Measurements from ENCODE around the gene VPS18.

Gene VPS18

DNA sequence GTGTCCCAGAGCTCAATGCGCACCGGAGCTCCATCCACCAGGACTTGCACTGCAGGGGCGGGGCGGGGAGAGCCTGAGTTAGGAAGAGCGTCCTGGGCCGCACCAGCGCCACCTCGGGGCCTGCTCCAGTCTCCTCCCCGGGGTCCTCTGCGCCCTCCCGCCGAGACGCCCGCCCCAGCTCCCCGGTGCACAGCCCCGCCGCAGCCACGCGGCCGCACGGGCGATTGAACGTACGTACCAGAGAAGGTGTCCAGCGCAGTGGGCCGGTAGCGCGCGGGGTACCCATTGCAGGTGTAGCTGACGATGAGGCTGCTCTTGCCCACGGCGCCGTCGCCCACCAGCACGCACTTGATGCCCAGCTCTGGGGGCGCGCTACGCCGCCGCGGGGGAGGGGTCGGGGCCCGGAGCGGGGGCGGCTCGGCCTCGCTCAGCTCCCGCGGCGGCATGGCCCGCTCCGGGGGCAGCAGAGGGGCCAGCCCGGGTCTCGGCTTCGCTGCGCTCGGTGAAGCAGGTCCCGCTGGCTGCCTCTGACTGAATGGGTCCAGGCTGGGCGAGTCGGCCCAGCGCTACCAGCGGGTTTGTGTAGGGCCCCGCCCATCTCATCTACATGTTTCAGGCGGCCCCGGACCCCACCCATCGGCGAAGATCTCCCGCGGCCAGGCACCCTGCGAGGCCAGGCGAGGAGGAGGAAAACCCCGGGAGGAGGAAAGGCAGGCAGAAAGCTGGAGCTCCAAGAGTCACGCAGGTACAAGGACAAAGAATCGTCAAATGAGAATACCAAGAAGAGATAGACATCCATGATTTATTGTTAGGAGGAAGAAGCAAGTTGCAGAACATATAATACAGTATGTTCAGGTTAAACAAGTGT, 20.3 kb upstream of the VPS18 start, which contains the start of gene RHOV:
TSS of gene RHOV (minus strand) at position 541 of the 868 bp plus-strand sequence. CDS start at position 446, 95 bp downstream.
- peak within 1 kb of the TSS; percentile 98 for H3K23ac ChIP-seq (ENCODE audit: low read depth, low read length, poor library complexity)
- H3K9ac ChIP-seq (ENCODE audit: low read depth, low read length, poor library complexity): peak within 1 kb of the TSS; percentile 89
- no peaks in the 10 kb centered on the region for H3K79me1 ChIP-seq (ENCODE audit: low read depth, low read length)
- no peak within 1 kb of the TSS for H4K91ac ChIP-seq (ENCODE audit: low read depth, low read length, poor library complexity)
- WGBS, 2 donors (ENCODE audit: extremely low coverage in 2 of 2, insufficient read length in 2 of 2, insufficient replicate concordance in 1 of 2): no CpG with 5 or more reads among the region's 74 CpGs
- DNase-seq (ENCODE audit: low spot score): peak; percentile 48
- no peak within 1 kb of the TSS for H3K27ac ChIP-seq (replicated peaks; ENCODE audit: low read length)
- no peak within 1 kb of the TSS for H4K8ac ChIP-seq (ENCODE audit: low read depth, low read length)
- H3K4ac ChIP-seq (ENCODE audit: low read length): no peak within 1 kb of the TSS
- peak within 1 kb of the TSS; percentile 17 for H2AK5ac ChIP-seq (ENCODE audit: low read depth, low read length)
- no peak within 1 kb of the TSS for H3K14ac ChIP-seq (ENCODE audit: low read length)
- no peak within 1 kb of the TSS for H2BK120ac ChIP-seq (ENCODE audit: low read depth, low read length)
- H3K4me2 ChIP-seq (ENCODE audit: insufficient read depth, low read length, poor library complexity, severe bottlenecking): peak within 1 kb of the TSS; percentile 87
- H3K4me1 ChIP-seq (ENCODE audit: control insufficient read depth in 2 of 2, insufficient read depth in 1 of 2, low read depth in 1 of 2, low read length in 2 of 2): no peaks in the 10 kb centered on the region
- peak within 1 kb of the TSS; percentile 93 for H3K18ac ChIP-seq (ENCODE audit: low read length)
- no peaks in the 10 kb centered on the region for H3K9me3 ChIP-seq (replicated peaks in 1 of 2; ENCODE audit: control insufficient read depth in 2 of 2, insufficient read depth in 1 of 2, low read depth in 1 of 2, low read length in 2 of 2)
- H2BK5ac ChIP-seq (ENCODE audit: low read length): no peak within 1 kb of the TSS
- no peaks in the 10 kb centered on the region for H3K36me3 ChIP-seq (replicated peaks in 1 of 2; ENCODE audit: control insufficient read depth in 2 of 2, insufficient read depth in 2 of 2, low read length in 2 of 2)
- peak within 1 kb of the TSS; percentile 97 for H2AFZ ChIP-seq (ENCODE audit: low read length)
- peak within 1 kb of the TSS; percentile 46 to 88 for H3K4me3 ChIP-seq (ENCODE audit: low read length in 2 of 2)
- peak within 1 kb of the TSS; percentile 86 for H2BK15ac ChIP-seq (ENCODE audit: low read length)
- no peak within 1 kb of the TSS for H2BK12ac ChIP-seq (ENCODE audit: low read length)
- H3K27me3 ChIP-seq (ENCODE audit: control insufficient read depth in 3 of 3, insufficient read depth in 3 of 3, low read depth in 1 of 3, low read length in 3 of 3): peaks cover 0 to 45% (median 18%) of the 10 kb centered on the region in 3 experiments

DNA sequence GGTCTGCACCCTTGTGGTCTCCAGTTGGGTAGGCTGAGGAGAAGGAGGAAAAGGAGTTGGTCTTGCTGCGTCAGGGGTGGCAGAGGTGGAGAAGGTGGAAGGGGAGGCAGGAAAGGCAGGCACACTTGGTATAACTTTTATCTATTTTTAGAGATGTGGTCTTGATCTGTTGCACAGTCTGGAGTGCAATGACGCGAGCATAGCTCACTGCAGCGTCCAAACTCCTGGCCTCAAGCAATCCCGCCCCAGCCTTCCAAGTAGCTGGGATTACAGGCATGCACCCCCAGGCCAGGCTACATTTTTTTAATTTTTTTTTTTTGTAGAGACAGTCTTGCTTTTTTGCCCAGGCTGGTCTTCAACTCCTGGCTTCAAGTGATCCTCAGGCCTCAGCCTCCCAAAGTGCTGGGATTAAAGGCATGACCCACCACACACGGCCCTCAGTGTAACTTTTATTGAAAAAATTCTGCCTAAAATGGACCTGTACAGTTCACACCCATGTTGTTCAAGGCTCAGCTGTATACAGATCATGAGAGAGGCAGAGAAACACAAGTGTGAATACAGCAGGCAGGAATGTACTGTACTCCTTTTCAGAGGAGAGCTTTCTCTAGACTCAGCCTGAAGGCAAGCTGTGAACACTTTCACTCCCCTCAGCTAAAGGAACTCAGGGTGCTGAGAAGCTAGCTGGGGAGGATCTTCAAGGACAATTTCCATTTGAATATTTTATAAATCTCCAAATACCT, 18.1 kb upstream of the VPS18 start:
- no peaks in the 10 kb centered on the region for H3K36me3 ChIP-seq (replicated peaks in 1 of 2; ENCODE audit: control insufficient read depth in 2 of 2, insufficient read depth in 2 of 2, low read length in 2 of 2)
- WGBS, 2 donors (ENCODE audit: extremely low coverage in 2 of 2, insufficient read length in 2 of 2, insufficient replicate concordance in 1 of 2): no CpG with 5 or more reads among the region's 6 CpGs
- no peak overlapping the region for H2BK120ac ChIP-seq (ENCODE audit: low read depth, low read length)
- H3K27me3 ChIP-seq (ENCODE audit: control insufficient read depth in 3 of 3, insufficient read depth in 3 of 3, low read depth in 1 of 3, low read length in 3 of 3): peaks cover 0 to 32% (median 18%) of the 10 kb centered on the region in 3 experiments
- H2BK12ac ChIP-seq (ENCODE audit: low read length): no peak overlapping the region
- H3K18ac ChIP-seq (ENCODE audit: low read length): no peak overlapping the region
- DNase-seq (ENCODE audit: low spot score): no peak
- no peak overlapping the region for H3K27ac ChIP-seq (replicated peaks; ENCODE audit: low read length)
- no peak overlapping the region for H4K91ac ChIP-seq (ENCODE audit: low read depth, low read length, poor library complexity)
- H3K4me2 ChIP-seq (ENCODE audit: insufficient read depth, low read length, poor library complexity, severe bottlenecking): no peak overlapping the region
- no peak overlapping the region for H2AK5ac ChIP-seq (ENCODE audit: low read depth, low read length)
- no peak overlapping the region for H2BK5ac ChIP-seq (ENCODE audit: low read length)
- no peaks in the 10 kb centered on the region for H3K79me1 ChIP-seq (ENCODE audit: low read depth, low read length)
- H3K9ac ChIP-seq (ENCODE audit: low read depth, low read length, poor library complexity): no peak overlapping the region
- H2BK15ac ChIP-seq (ENCODE audit: low read length): no peak overlapping the region
- no peak overlapping the region for H2AFZ ChIP-seq (ENCODE audit: low read length)
- H3K4me3 ChIP-seq (ENCODE audit: low read length in 2 of 2): no peak overlapping the region
- no peaks in the 10 kb centered on the region for H3K4me1 ChIP-seq (ENCODE audit: control insufficient read depth in 2 of 2, insufficient read depth in 1 of 2, low read depth in 1 of 2, low read length in 2 of 2)
- no peak overlapping the region for H3K23ac ChIP-seq (ENCODE audit: low read depth, low read length, poor library complexity)
- no peak overlapping the region for H3K4ac ChIP-seq (ENCODE audit: low read length)
- no peak overlapping the region for H4K8ac ChIP-seq (ENCODE audit: low read depth, low read length)
- H3K14ac ChIP-seq (ENCODE audit: low read length): no peak overlapping the region
- H3K9me3 ChIP-seq (replicated peaks in 1 of 2; ENCODE audit: control insufficient read depth in 2 of 2, insufficient read depth in 1 of 2, low read depth in 1 of 2, low read length in 2 of 2): no peaks in the 10 kb centered on the region

DNA sequence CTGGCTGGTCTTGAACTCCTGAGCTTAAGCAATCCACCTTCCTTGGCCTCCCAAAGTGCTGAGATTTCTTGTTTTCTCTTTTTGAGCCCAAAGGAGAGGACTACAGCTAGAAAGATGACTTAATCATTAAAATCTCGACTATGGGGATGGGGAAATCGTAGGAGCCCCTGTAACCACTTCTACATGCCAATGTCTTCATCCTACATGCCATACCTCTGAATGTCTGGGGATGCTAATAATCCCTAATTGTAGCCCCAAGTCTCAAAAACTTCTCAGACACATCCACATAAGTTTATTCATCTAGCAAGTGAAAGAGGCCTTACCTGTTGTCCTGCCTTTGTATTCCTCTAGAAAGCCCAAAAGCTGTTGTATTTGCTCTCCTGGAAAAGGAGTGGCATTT, 16.6 kb upstream of the VPS18 start:
- H2BK12ac ChIP-seq (ENCODE audit: low read length): no peak overlapping the region
- H3K79me1 ChIP-seq (ENCODE audit: low read depth, low read length): no peaks in the 10 kb centered on the region
- no peak overlapping the region for H3K27ac ChIP-seq (replicated peaks; ENCODE audit: low read length)
- H2AFZ ChIP-seq (ENCODE audit: low read length): no peak overlapping the region
- no peak overlapping the region for H2BK5ac ChIP-seq (ENCODE audit: low read length)
- no peak overlapping the region for H3K4me2 ChIP-seq (ENCODE audit: insufficient read depth, low read length, poor library complexity, severe bottlenecking)
- no peak overlapping the region for H3K18ac ChIP-seq (ENCODE audit: low read length)
- DNase-seq (ENCODE audit: low spot score): no peak
- no peak overlapping the region for H2AK5ac ChIP-seq (ENCODE audit: low read depth, low read length)
- no peak overlapping the region for H2BK15ac ChIP-seq (ENCODE audit: low read length)
- H3K36me3 ChIP-seq (replicated peaks in 1 of 2; ENCODE audit: control insufficient read depth in 2 of 2, insufficient read depth in 2 of 2, low read length in 2 of 2): no peaks in the 10 kb centered on the region
- H4K8ac ChIP-seq (ENCODE audit: low read depth, low read length): no peak overlapping the region
- no peak overlapping the region for H2BK120ac ChIP-seq (ENCODE audit: low read depth, low read length)
- no peaks in the 10 kb centered on the region for H3K4me1 ChIP-seq (ENCODE audit: control insufficient read depth in 2 of 2, insufficient read depth in 1 of 2, low read depth in 1 of 2, low read length in 2 of 2)
- H3K23ac ChIP-seq (ENCODE audit: low read depth, low read length, poor library complexity): no peak overlapping the region
- no peak overlapping the region for H3K4ac ChIP-seq (ENCODE audit: low read length)
- H3K9me3 ChIP-seq (replicated peaks in 1 of 2; ENCODE audit: control insufficient read depth in 2 of 2, insufficient read depth in 1 of 2, low read depth in 1 of 2, low read length in 2 of 2): no peaks in the 10 kb centered on the region
- H3K14ac ChIP-seq (ENCODE audit: low read length): no peak overlapping the region
- H3K9ac ChIP-seq (ENCODE audit: low read depth, low read length, poor library complexity): no peak overlapping the region
- no peak overlapping the region for H4K91ac ChIP-seq (ENCODE audit: low read depth, low read length, poor library complexity)
- peaks cover 0 to 17% (median 13%) of the 10 kb centered on the region in 3 experiments for H3K27me3 ChIP-seq (ENCODE audit: control insufficient read depth in 3 of 3, insufficient read depth in 3 of 3, low read depth in 1 of 3, low read length in 3 of 3)
- no CpG with 5 or more reads among the region's 2 CpGs for WGBS, 2 donors (ENCODE audit: extremely low coverage in 2 of 2, insufficient read length in 2 of 2, insufficient replicate concordance in 1 of 2)
- no peak overlapping the region for H3K4me3 ChIP-seq (ENCODE audit: low read length in 2 of 2)

DNA sequence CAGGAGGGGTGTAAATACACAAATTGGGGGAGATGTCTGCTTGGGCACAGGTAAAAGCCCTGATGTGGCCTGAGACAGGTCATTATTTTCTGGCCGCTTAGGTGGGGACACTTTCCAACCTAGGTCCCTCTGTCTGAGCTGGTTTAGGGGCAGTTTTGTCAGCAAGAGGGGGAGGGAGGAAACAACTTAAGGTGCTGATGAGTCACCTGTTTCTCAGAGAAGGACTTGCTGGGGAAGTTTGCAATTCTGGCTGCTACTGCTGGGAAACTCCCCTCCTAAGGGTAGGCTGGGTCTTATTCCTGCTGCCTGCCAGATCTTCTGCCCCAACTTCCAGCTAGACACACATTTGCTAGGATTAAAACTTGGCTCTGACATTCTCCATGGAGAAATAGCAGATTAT, 15.5 kb upstream of the VPS18 start:
- Histone ChIP-seq H3K27ac (replicated peaks; ENCODE audit: low read length) (no peak overlapping the region), H3K14ac (ENCODE audit: low read length) (no peak overlapping the region), H3K4me2 (ENCODE audit: insufficient read depth, low read length, poor library complexity, severe bottlenecking) (no peak overlapping the region), H3K27me3 (ENCODE audit: control insufficient read depth in 3 of 3, insufficient read depth in 3 of 3, low read depth in 1 of 3, low read length in 3 of 3) (peaks cover 0 to 8% (median 4%) of the 10 kb centered on the region in 3 experiments), H3K36me3 (replicated peaks in 1 of 2; ENCODE audit: control insufficient read depth in 2 of 2, insufficient read depth in 2 of 2, low read length in 2 of 2) (no peaks in the 10 kb centered on the region), H2AK5ac (ENCODE audit: low read depth, low read length) (no peak overlapping the region), H3K18ac (ENCODE audit: low read length) (no peak overlapping the region), H3K9me3 (replicated peaks in 1 of 2; ENCODE audit: control insufficient read depth in 2 of 2, insufficient read depth in 1 of 2, low read depth in 1 of 2, low read length in 2 of 2) (no peaks in the 10 kb centered on the region), H4K91ac (ENCODE audit: low read depth, low read length, poor library complexity) (no peak overlapping the region), H3K79me1 (ENCODE audit: low read depth, low read length) (no peaks in the 10 kb centered on the region), H4K8ac (ENCODE audit: low read depth, low read length) (no peak overlapping the region), H2BK12ac (ENCODE audit: low read length) (no peak overlapping the region), H3K4me3 (ENCODE audit: low read length in 2 of 2) (no peak overlapping the region), H3K4me1 (ENCODE audit: control insufficient read depth in 2 of 2, insufficient read depth in 1 of 2, low read depth in 1 of 2, low read length in 2 of 2) (no peaks in the 10 kb centered on the region), H3K4ac (ENCODE audit: low read length) (no peak overlapping the region), H3K23ac (ENCODE audit: low read depth, low read length, poor library complexity) (no peak overlapping the region), H2BK120ac (ENCODE audit: low read depth, low read length) (no peak overlapping the region), H2BK15ac (ENCODE audit: low read length) (no peak overlapping the region), H2BK5ac (ENCODE audit: low read length) (no peak overlapping the region), H3K9ac (ENCODE audit: low read depth, low read length, poor library complexity) (no peak overlapping the region), H2AFZ (ENCODE audit: low read length) (no peak overlapping the region)
- DNase-seq (ENCODE audit: low spot score): no peak
- no CpG with 5 or more reads among the region's 1 CpG for WGBS, 2 donors (ENCODE audit: extremely low coverage in 2 of 2, insufficient read length in 2 of 2, insufficient replicate concordance in 1 of 2)
